NCI-H146 treated with DMSO at 0.1 percent for 48 hours (cell line): Measurements from ENCODE around the gene HES2.
"Not testable (repeated sequence)": the region's sequence is repeated elsewhere in the genome, so short reads cannot be mapped to it uniquely, and the experiment has no call there.

ENCODE experiments used
- DNase-seq: peaks from one replicate; lab custom pipeline; 2025; ENCODE audit not compliant: unreplicated experiment; lab: John Stamatoyannopoulos, UW

The HES2 gene, protein sequence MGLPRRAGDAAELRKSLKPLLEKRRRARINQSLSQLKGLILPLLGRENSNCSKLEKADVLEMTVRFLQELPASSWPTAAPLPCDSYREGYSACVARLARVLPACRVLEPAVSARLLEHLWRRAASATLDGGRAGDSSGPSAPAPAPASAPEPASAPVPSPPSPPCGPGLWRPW

DNA sequence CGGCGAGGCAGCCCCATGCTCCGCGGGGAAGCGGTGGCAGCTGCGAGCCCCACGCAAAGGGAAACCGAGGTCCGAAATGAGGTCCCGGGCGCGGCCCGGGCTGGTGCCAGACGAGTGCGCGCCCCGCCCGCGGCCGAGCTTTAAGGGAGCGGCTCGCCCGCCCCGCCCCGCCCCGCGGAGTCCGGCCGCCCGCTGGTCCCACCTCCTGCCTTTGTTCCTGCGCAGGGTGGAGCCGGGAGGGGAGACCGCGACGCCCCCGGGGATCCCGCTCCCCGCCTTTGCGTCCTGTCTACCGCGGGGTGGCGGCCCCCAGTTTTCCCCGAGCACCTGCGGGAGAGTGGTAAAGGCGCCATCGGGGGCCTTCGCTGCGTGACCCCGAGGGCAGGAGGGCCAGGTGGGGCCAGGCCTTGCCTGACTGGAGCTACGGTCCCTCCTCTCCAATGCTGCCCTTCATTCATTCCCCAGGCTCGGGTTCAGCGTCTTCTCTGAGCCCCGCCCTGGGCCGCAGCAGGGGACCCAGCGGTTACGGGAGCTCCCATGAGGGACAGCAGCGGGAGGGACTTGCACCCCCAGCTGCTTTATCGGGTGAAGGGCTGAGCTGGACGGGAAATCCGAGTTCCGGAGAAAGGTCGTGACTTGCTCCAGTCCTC, at the start of gene HES2:
Gene HES2, minus strand, starts transcription at position 116 of the 650 bp plus-strand sequence. Its CDS starts 99 bp downstream, at position 17.
- DNase-seq = no peak

DNA sequence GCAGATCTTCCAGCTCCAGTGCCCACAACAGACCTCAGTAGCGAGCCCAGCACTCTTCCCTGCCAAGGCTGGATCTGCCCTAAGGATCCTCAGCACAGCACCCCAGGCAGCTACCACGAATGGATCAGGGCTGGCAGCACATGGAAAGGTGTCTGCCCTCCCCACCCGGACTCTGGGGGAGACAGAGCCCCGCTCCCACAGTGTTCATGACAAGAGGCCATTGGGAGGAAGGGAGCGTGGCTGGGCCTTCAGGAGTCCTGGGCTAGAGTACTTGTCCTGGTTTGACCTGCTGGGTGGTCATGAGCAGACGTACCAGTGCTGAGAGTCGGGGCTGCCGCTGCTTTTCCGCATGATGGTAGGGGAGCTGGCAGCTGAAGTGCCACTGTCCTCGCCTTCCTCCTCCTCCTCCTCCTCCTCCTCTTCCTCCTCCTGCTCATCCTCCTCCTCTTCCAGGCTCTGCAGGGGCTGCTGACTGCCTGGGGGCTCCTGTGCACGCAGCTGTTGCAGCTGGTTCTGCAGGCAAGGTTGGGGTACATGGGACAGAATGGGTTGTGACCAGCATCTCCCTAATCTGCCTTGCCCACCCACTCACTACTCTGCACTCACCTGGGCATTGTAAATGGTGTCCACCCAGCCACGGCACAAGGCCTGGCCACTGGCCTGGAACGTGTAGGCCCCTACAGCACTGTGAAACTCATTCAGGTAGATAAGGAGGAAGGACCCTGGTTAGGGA, 49.2 kb upstream of the HES2 start:
- no peak for DNase-seq

DNA sequence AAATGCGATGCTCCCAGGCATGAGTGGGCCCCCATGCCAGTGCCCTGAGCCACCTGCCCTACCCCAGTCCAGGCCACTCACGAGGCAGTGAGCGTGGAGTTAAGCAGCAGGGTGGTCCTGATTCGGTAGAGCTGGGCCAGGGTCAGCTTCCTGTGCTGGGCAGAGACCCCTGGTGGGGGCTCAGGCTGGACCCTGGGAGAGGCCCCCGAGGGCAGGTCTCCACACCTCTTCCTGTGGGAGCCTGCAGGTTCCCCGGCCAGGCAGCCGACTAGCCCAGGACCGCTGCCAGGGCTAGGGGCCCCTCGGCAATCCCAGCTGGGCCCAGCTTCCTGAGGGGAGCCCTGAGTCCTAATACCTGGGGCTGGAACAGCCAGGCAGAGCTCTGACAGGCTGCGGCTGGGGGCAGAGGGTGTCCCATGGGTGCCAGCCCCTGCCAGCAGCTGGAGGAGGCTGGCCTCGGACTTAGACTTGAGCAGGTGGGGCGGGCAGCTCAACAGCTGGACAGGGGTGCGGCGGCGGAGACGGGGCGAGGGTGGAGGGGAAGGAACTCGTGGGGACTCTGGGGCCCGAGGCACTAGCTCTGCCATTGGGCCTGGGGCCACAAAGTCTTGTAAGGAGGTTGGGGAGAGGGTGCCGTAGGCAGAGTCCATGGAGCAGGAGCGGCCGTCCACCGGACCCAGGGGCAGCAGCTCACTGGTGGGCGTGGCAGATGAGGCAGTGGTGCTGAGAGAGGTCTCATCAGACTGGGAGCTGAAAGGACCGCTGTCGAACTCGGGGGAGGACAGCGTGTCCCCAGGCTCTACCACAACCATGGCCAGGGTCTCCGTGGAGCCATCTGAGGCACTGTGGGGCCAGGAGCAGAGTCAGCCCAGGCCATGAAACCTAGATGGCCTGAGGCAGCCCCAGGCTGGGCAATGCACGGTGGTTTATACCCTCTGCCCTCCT, 48.3 kb upstream of the HES2 start:
- DNase-seq = no peak

DNA sequence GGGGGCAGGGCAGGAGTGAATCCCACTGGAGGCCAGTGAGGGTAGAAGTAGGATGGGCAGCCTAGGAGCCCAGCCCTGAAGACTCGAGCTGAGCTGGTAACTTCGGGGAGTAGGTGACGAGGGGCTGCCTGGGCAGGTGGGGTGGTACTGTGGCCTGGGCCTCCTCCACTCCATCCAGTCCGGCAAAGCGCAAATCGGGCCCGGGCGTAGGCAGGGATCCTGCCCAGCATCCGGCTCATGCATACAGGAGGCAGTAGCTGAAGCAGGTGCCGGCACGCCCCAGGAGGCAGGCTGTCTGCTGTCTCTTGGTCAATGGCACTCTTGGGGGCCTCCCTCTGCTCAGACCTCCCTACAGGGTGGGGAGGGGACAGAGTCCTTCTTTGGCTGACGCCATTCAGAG, 47.5 kb upstream of the HES2 start:
- DNase-seq = no peak

DNA sequence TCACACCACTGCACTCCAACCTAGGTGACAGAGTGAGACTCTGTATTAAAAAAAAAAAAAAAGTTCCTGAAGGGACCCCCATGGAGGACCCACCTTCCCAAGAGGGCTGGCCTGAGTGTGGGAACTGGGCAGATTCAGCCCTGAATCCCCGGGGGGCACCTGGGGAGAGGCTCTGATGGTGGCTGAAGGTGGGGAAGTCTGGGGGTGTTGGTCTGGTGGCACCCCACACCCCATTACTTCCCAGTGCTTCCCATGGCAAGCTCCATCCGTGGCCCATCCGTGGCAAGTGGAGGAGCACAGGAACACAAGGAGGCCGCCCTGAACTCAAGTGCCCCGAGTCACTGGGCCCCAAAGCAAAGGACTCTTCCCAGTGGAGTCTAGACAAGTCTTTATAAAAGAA, 47.0 kb upstream of the HES2 start:
- no peak for DNase-seq

DNA sequence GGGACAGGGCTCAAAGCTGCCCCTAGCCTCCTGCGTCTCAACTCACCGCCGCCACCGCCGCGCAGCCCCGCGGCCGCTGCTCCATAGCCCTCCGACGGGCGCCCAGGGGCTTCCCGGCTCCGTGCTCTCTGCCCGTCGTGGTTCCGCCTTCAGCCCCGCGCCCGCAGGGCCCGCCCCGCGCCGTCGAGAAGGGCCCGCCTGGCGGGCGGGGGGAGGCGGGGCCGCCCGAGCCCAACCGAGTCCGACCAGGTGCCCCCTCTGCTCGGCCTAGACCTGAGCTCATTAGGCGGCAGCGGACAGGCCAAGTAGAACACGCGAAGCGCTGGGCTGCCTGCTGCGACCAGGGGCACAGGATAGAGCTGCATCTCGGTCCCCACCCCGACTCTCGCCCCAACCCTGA, 46.3 kb upstream of the HES2 start, which contains the start of gene TNFRSF25:
Gene TNFRSF25, minus strand, starts transcription at position 151 of the 400 bp plus-strand sequence. Its CDS starts 66 bp downstream, at position 85.
- no peak for DNase-seq

DNA sequence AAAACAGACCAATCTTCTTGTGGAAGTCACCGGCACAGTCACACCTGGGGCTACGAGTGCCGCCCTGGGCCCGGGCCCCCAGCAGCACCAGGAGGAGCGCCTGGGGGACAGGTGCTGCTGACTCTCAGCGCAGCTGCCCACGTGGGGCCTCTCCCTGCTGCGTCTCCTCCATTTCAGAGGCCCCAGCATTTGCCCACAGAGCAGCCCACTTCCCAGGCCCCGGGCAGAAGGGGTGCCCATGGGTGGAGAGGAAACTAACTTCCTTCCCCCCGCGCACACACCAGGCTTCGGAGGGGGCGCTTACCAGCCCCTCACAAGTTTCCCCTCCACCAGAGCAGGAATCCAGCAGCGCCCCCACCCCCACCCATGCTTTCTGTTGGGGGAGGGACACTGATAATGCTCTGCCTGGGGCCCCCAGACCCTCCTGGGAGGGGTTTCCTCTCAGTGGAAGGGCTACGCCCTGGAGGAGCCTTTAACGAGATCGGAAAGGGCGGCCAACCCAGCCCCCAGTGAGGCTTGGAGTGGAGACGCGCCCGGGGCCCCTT, 45.8 kb upstream of the HES2 start:
- no peak for DNase-seq

DNA sequence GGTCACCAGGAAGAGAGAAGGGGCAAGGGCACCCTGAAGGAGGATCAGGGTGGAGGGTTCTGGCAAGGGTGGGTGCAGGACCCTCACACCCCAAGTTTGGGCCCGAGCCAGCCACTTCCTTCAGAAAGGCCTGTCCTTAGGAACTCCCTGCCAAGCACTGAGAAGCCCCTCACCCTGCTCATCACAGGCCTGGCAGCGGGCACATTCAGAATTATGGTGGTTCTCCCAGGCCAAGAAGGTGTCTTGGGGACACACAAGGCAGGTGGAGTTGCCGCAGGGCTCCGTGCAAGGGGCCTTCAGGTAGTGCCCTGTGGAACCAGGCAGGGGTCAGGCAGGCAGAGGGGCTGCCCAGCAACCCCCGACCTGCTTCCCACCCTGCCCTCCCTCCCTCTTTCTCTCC, 45.2 kb upstream of the HES2 start:
- DNase-seq = no peak

DNA sequence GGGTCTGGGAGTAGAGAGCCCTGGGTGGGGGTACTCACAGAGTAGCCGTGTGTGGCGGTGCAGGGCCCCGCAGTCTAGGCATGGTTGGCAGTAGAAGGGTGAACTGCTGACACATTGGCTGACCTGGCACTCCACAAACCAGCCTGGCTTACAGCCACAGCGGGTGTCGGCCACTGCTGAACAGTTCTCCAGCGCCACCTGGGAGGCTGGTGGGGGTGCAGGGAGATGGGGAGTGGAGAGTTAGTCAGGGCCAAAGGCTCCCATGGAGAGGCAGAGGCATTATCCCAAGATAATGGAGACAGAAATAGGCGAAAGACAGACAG, 44.8 kb upstream of the HES2 start:
- DNase-seq = no peak

DNA sequence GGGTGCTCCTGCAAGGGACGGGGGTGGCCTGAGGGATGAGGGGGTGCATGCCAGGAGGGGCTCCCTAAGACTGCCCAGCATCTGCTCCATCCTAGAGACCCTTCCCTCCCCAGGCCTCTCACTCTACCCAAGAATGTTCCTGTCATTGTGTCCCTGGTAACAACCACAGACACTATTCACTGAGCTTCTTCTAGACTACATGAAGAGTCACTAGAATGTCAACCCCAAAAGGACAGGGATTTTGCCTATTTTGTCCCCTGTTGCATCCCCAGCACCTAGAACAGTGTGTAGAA, 43.3 kb upstream of the HES2 start:
- DNase-seq = no peak

DNA sequence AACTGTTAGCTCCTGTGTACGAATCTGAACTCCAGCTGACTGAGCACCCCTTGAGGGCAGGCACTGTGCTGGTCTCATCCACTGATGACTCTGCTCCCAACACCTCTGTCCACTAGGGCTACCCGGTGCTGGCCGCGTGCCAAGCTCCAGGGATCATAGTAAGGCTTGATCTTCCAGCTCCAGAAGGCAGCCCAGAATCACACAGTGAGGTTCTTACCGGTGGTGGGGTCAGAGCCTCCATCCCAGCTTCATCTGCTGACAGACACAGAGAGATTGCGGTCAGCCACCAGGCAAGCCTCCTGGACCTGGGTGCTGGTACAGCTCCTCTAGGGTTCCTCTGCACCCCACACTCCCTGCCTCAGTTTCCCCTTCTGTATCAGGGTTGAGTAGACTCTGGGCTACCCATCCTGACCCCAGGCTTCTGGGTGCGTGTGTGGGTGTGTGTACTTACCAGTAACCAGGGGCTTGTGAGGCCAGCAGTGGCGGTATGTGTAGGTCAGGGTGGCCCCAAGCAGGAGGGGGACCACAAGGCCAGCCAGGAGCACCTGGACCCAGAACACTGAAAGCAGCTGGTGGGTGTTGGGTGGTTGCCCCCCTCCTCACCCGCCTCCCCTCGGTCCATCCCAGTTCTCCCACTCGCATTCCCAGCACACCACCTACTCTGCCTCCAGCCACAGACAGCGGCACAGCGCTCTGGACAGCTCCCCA, 42.8 kb upstream of the HES2 start:
- no peak for DNase-seq

DNA sequence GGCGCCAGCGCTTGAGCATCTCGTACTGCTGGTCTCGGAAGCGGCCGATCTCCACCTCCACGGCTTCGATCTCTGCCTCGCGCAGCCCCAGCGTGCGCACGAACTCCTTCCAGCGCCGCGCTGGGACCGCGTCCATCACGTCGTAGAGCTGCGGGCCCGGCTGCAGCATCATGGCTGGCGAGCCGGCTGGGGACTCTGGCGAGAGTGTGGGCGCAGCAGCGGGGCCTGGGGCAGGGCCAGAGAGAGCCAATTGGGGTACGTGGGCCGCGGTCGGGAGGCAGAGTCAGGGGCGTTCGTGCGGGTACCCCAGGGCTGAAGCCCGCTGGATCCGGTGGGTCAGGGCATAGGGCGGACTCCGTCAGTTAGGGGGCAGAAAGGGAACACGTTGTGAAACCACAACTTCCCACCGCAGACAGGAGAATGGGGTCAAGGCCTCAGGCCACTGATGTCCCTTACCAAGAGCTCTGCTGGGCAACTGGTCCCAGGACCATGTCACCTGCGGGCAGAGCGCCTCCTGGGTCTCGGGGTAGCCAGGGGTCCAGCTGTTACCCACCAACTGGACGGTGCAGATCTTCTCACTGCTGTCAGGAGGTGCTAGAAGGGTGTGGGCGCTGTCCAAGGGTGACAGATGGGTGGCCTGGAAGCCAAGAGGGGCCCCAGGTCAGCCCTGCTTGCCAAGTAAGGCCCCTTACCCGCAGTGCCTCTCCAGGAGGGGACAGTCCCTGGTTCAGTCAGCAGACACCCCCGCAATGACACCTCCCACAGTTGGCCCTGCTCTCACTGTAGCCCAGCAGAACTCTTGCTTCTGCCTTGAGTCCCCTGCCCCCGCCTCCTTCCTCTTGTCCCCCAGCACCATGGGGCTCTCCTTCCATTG, 42.1 kb upstream of the HES2 start:
- DNase-seq = no peak

DNA sequence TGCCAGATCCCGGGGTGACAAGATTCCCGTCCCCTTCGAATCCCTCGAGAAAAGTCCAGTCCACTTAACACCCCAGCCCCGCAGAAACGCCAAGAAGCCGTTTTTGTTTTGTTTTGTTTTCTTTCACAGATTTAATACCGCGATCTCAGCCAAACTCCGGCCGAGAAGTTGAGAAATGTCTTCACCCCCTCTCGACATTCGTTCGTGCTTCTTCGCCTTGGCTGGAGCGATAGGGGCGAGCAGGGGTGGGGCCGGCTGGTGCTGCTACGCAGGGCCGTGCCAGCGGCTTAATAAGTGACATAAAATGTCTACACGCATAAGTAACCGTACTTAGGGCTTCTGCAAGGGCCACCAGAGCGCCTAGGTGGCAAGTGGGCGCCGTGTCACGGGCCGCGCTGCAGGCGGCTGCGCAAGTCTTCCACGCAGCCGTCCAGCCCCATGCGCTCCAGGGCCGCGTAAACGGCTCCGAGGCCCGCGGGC, 41.4 kb upstream of the HES2 start:
- no peak for DNase-seq

DNA sequence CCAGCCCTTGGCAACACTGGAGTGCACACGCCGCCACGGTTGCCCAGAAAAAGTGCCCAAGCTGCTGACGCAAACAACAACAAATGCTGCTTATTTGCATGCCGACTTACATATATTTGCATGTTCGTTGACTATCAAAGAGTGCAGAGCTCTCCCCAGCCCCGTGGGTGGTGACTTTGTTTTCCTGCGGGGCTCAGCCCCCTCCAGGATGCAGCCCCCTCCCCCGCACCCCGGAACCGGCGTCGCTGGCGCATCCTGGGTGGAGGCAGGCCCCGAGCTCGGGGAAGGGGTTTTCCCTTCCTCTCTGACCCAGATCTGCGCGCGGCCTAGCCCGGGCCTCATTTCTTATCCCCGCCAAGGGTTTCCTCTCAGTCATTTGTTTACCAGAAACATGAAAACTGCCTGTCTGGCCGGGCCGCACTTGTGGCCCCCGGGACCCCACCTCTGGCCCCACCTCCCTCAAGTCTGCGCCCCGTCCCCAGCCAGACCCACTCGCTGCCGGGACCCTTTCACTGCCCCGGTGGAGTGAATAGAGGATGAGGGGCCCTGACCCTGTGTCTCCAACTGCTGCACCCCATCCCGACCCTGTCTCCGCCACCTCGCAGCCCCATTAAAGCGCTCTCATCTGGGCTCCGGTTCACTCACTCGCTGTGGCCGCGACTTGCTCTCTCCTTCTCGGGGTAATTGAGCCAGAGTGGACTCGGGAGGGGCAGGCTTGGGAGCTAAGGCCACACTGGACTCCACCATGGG, 40.8 kb upstream of the HES2 start:
- no peak for DNase-seq

DNA sequence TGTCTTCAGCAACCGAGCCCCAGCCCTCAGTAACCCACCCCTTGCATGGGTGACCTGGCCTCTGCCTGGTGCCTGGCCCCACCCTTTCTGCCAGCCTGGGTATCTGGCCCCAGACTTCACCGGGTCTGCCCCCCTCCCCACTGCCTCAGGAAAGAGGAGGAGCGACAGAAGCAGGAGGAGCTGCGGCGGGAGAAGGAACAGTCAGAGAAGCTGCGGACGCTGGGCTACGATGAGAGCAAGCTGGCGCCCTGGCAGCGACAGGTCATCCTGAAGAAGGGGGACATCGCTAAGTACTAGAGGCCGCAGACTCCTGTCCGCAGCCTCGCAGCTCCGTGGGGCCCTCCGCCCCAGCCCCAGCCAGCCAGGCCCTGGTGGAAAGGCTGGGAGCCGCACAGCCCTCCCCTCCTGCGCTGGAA, 40.1 kb upstream of the HES2 start:
- DNase-seq = no peak

DNA sequence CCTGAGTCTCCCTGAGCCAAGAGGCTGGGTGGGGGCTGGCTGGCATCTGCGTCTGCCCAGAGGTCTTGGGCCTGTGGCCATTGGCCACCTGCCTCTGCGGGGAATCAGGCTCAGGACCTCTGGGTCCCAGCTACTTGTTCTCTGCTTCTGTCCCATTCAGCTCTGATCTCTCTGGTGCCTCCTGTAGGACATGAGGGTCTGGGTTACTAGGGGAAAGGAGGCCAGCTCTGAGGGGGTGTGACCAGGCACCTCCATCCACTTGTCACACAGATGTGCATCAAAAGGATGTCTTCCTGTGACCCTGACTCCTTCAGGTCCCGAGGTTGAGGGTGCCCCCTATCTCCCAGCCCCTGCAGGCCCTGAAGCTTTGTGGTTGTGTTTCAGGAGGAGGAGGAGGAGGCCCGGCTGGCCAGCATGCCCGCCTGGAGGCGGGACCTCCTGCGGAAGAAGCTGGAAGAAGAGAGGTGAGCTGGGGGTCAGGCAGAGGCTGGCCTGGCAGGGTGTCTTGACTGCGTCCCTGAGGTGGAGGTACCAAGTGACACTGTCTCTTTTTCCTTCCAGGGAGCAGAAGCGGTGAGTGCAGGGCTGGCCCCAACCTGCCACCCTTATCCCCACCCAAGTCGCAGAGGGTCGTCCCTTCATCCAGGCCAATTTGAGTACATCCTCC, 37.2 kb upstream of the HES2 start:
- no peak for DNase-seq

DNA sequence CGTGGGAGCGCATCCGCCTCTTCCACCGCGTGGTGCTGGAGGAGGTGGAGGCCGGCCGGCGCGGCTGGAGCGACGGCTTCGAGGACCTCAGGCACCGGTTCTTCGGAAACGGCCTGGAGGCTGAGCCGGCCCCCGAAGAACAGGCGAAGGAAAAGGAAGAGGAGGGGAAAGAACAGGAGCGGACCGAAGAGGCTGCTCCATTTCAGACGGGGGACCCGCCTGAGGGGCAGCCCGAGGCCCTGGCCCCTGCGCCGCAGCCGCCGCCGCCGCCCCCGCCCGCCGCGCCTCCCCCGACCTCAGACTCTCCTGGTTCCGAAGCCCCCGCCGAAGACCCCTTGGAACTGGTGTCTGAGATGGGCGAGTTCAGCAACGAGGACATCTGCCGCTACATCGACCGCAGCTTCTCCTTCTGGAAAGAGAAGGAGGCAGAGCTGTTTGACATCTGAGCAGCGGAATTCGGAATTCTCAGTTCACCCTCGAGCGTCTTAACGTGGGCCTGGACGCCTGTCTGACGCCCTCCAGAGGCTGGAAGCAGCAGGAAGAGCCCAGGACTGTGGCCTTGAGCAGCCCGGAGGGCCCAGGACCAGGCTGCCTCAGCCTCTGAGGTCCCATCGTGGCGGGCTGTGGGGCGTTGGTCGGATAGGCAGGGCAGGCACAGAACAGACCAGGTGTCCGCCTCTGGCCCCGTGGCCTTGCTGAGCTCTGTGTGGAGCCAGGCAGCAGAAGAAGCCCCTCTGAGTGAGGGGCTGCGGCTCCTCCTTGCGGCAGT, 36.2 kb upstream of the HES2 start:
- DNase-seq = not testable (repeated sequence)
